HepG2 (cell line): ENCODE results near the gene TTBK1. TPM values are rescaled to one million over a fixed set of nuclear protein-coding genes. Genes with fewer than 3 reads are reported as not detected.

ENCODE experiments used
- HNRNPLL ChIP-seq: fragments of 200-400 bp; formaldehyde crosslinking; IDR thresholded peaks from 2 replicates; pipeline ENCODE4 v1.6.1; 2017; ENCODE audit warnings: mild to moderate bottlenecking, low read depth, low read length; ENCODE audit not compliant: poor library complexity, severe bottlenecking
- NFIC ChIP-seq: IDR thresholded peaks from 2 replicates; pipeline ENCODE4 v1.6.1; 2012; ENCODE audit warnings: mild to moderate bottlenecking, low read length, inconsistent platforms
- PRMT3 ChIP-seq: sonication (generic); formaldehyde crosslinking; IDR thresholded peaks from 2 replicates; pipeline ENCODE4 v1.8.1; 2022; ENCODE audit warnings: low read depth, mild to moderate bottlenecking, moderate library complexity, missing genetic modification reagents, borderline replicate concordance
- TRIM24 ChIP-seq: sonication (generic); formaldehyde crosslinking; IDR thresholded peaks from 2 replicates; pipeline ENCODE4 v1.8.0; 2022; ENCODE audit warnings: mild to moderate bottlenecking, missing genetic modification reagents
- ZNF546 ChIP-seq: sonication (generic); formaldehyde crosslinking; conservative IDR thresholded peaks from 2 replicates; pipeline ENCODE4 v1.8.1; 2023; ENCODE audit warnings: mild to moderate bottlenecking, missing genetic modification reagents
- ZNF749 ChIP-seq: sonication (generic); formaldehyde crosslinking; IDR thresholded peaks from 2 replicates; pipeline ENCODE4 v1.8.0; 2022; ENCODE audit warnings: mild to moderate bottlenecking, missing genetic modification reagents, moderate library complexity, borderline replicate concordance
- ZNF761 ChIP-seq: sonication (generic); formaldehyde crosslinking; conservative IDR thresholded peaks from 2 replicates; pipeline ENCODE4 v1.4.0; 2020; ENCODE audit warnings: mild to moderate bottlenecking, missing genetic modification reagents
- polyA plus RNA-seq, 8 experiments: library from polyadenylated mRNA; depleted of rRNA in 3 of 8; stranded (reverse) in 7 of 8; unstranded in 1 of 8; fragments of >200 nt; fragmentation: Illumina TruSeq in 4 of 8; extraction: Trizol in 4 of 8; gene quantifications; 2 replicates each; pipeline versions ENCODE4 v1.2.1 to v1.2.3, GENCODE V29; 2011 to 2016; ENCODE audit warnings: low read depth in 4 of 8, missing spikeins in 1 of 8, mixed read lengths in 1 of 8; ENCODE audit not compliant: insufficient read depth in 1 of 8
- total RNA-seq, 5 experiments: library from RNA; depleted of rRNA; stranded (reverse); fragments of >200 nt; fragmentation: Illumina TruSeq; extraction: Trizol; gene quantifications; 2 replicates each; pipeline ENCODE4 v1.2.3, GENCODE V29; 2016; ENCODE audit warnings: low read depth in 1 of 5
- TF ChIP-seq, protein P1 (sequence below): sonication (generic); formaldehyde crosslinking; conservative IDR thresholded peaks from 2 replicates; pipeline ENCODE4 v1.8.0; 2022; ENCODE audit warnings: missing genetic modification reagents
- TF ChIP-seq, protein P2 (sequence below): sonication (generic); formaldehyde crosslinking; IDR thresholded peaks from 2 replicates; pipeline ENCODE4 v1.5.0; 2020; ENCODE audit warnings: mild to moderate bottlenecking, missing genetic modification reagents
- TF ChIP-seq, protein P3 (sequence below): sonication (generic); formaldehyde crosslinking; IDR thresholded peaks from 2 replicates; pipeline ENCODE4 v1.5.0; 2020; ENCODE audit warnings: missing genetic modification reagents
- TF ChIP-seq, protein P4 (sequence below): sonication (generic); formaldehyde crosslinking; IDR thresholded peaks from 2 replicates; pipeline ENCODE4 v1.4.0; 2020; ENCODE audit warnings: missing genetic modification reagents
- TF ChIP-seq, protein P5 (sequence below): sonication (generic); formaldehyde crosslinking; IDR thresholded peaks from 2 replicates; pipeline ENCODE4 v1.4.0; 2020; ENCODE audit warnings: missing genetic modification reagents

The TTBK1 gene
- total and polyA plus RNA-seq, 2 of the 13 experiments (the other 11 are each of a cell fraction or from before 2014, with no cell fraction given) = 0.24 to 0.33 TPM

DNA sequence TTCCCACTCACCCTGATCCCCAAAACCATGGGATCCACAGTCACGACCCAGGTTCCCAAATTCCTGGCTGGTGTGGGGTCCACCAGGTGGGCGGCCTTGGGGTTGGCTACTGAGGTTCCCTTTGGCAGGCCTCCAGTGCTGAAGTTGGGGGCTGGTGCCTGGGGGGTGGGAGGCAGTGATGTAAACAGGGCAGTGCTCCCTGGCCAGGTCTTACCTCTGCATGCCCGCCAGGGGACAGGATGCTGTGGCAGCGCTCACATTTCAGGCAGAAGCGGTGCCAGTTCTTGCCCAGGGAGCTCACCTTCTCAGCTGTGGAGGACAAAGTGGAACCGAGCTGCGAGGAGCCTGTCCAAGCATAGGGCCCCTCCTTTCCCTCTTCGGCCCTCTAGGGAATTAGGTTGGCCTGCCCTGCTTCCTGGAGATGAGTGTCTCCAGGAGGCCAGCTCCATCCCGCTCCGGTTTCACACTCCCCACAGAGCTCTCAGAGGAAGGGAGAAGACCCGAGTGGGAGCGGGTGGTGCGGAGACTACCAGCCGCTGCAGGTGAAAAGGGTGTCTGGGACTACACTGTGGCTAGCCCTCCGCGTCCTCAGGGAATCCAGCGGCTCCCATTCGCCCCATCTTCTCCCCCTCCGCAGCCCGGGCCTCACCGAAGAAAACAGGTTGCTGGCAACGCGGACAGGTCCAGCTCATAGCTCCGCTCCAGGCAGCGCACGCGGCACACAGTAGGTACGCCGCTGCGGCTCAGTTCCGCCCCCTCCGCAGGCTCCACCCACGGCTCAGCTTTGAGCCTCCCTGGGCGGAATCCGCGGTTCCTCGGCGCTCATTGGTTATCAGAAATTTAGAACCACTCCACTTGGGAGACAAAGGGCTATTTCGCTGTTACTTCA lies 65.1 kb downstream of the TTBK1 start, which contains the start of gene CRIP3 (continued):
- TF ChIP-seq, protein P1, sequence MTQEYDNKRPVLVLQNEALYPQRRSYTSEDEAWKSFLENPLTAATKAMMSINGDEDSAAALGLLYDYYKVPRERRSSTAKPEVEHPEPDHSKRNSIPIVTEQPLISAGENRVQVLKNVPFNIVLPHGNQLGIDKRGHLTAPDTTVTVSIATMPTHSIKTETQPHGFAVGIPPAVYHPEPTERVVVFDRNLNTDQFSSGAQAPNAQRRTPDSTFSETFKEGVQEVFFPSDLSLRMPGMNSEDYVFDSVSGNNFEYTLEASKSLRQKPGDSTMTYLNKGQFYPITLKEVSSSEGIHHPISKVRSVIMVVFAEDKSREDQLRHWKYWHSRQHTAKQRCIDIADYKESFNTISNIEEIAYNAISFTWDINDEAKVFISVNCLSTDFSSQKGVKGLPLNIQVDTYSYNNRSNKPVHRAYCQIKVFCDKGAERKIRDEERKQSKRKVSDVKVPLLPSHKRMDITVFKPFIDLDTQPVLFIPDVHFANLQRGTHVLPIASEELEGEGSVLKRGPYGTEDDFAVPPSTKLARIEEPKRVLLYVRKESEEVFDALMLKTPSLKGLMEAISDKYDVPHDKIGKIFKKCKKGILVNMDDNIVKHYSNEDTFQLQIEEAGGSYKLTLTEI = no peak
- no peak for TF ChIP-seq PRMT3 (CRISPR knock-in tag)
- peak; percentile 79 for TF ChIP-seq HNRNPLL
- TF ChIP-seq, protein P2, sequence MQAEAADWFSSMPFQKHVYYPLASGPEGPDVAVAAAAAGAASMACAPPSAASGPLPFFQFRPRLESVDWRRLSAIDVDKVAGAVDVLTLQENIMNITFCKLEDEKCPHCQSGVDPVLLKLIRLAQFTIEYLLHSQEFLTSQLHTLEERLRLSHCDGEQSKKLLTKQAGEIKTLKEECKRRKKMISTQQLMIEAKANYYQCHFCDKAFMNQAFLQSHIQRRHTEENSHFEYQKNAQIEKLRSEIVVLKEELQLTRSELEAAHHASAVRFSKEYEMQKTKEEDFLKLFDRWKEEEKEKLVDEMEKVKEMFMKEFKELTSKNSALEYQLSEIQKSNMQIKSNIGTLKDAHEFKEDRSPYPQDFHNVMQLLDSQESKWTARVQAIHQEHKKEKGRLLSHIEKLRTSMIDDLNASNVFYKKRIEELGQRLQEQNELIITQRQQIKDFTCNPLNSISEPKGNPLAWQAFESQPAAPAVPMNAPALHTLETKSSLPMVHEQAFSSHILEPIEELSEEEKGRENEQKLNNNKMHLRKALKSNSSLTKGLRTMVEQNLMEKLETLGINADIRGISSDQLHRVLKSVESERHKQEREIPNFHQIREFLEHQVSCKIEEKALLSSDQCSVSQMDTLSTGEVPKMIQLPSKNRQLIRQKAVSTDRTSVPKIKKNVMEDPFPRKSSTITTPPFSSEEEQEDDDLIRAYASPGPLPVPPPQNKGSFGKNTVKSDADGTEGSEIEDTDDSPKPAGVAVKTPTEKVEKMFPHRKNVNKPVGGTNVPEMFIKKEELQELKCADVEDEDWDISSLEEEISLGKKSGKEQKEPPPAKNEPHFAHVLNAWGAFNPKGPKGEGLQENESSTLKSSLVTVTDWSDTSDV (CRISPR knock-in tag) = no peak
- TF ChIP-seq TRIM24 (CRISPR knock-in tag) = no peak
- TF ChIP-seq, protein P3, sequence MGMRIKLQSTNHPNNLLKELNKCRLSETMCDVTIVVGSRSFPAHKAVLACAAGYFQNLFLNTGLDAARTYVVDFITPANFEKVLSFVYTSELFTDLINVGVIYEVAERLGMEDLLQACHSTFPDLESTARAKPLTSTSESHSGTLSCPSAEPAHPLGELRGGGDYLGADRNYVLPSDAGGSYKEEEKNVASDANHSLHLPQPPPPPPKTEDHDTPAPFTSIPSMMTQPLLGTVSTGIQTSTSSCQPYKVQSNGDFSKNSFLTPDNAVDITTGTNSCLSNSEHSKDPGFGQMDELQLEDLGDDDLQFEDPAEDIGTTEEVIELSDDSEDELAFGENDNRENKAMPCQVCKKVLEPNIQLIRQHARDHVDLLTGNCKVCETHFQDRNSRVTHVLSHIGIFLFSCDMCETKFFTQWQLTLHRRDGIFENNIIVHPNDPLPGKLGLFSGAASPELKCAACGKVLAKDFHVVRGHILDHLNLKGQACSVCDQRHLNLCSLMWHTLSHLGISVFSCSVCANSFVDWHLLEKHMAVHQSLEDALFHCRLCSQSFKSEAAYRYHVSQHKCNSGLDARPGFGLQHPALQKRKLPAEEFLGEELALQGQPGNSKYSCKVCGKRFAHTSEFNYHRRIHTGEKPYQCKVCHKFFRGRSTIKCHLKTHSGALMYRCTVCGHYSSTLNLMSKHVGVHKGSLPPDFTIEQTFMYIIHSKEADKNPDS (CRISPR knock-in tag) = no peak
- TF ChIP-seq, protein P4, sequence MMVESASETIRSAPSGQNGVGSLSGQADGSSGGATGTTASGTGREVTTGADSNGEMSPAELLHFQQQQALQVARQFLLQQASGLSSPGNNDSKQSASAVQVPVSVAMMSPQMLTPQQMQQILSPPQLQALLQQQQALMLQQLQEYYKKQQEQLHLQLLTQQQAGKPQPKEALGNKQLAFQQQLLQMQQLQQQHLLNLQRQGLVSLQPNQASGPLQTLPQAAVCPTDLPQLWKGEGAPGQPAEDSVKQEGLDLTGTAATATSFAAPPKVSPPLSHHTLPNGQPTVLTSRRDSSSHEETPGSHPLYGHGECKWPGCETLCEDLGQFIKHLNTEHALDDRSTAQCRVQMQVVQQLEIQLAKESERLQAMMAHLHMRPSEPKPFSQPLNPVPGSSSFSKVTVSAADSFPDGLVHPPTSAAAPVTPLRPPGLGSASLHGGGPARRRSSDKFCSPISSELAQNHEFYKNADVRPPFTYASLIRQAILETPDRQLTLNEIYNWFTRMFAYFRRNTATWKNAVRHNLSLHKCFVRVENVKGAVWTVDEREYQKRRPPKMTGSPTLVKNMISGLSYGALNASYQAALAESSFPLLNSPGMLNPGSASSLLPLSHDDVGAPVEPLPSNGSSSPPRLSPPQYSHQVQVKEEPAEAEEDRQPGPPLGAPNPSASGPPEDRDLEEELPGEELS (CRISPR knock-in tag) = no peak
- TF ChIP-seq ZNF749 (CRISPR knock-in tag) = no peak
- TF ChIP-seq NFIC = no peak
- TF ChIP-seq ZNF761 (CRISPR knock-in tag) = peak; percentile 51; the same call in 1 of the 2 replicates
- TF ChIP-seq, protein P5, sequence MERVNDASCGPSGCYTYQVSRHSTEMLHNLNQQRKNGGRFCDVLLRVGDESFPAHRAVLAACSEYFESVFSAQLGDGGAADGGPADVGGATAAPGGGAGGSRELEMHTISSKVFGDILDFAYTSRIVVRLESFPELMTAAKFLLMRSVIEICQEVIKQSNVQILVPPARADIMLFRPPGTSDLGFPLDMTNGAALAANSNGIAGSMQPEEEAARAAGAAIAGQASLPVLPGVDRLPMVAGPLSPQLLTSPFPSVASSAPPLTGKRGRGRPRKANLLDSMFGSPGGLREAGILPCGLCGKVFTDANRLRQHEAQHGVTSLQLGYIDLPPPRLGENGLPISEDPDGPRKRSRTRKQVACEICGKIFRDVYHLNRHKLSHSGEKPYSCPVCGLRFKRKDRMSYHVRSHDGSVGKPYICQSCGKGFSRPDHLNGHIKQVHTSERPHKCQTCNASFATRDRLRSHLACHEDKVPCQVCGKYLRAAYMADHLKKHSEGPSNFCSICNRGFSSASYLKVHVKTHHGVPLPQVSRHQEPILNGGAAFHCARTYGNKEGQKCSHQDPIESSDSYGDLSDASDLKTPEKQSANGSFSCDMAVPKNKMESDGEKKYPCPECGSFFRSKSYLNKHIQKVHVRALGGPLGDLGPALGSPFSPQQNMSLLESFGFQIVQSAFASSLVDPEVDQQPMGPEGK (CRISPR knock-in tag) = peak; percentile 55
- no peak for TF ChIP-seq ZNF546 (CRISPR knock-in tag)
